M059J (cell line): ENCODE measurements around the gene LHX5. TPM values are rescaled to one million over a fixed set of nuclear protein-coding genes. Genes with fewer than 3 reads are reported as not detected.

ENCODE experiments used
- DNase-seq: peaks from one replicate; pipeline ENCODE4 v3.0.0-alpha.2; 2012; ENCODE audit warnings: low read depth
- total RNA-seq: library from RNA; depleted of rRNA; stranded (reverse); fragments of >200 nt; shearing (Covaris generic); gene quantifications from 2 replicates; pipeline ENCODE4 v1.2.3, GENCODE V29; 2014; rRNA removed

Gene LHX5
- total RNA-seq, 1 experiment from 2014 or later = 0.02 TPM

DNA sequence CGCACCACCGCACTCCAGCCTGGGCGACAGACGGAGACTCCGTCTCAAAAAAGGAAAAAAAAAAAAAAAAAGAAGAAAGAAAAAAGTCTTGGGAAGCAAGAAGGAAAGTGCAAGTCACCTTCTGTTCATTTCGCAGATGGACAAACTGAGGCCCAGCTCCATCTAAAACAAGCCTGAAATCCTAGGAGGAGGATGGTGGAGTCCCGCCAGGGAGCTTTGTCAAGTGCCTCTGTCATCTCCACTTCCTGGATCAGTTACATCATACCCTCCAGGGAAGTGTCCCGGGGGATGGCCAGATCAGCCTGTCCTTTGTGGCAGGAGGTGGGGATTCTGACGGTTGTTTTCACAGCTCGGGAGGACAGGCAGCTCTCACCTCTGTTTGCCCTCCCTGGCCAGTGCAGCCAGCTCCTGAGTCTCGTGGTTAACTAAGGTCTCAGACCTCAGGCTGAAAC, 58.2 kb downstream of the LHX5 start:
- DNase-seq = peak; percentile 58

Other genes starting within 250 kb of the LHX5 start
- gene SLC8B1, start 136.8 kb downstream of the LHX5 start, total RNA-seq = 8.0 and 12.8 TPM in 2 replicates
- gene PLBD2, start 113.3 kb downstream of the LHX5 start, total RNA-seq = 14.3 and 22.8 TPM in 2 replicates
- 0.05 and 0.10 TPM in 2 replicates for gene SDS, start 68.0 kb downstream of the LHX5 start, total RNA-seq
- gene SDSL, start 49.5 kb downstream of the LHX5 start, total RNA-seq = 4.2 and 6.7 TPM in 2 replicates